OCI-LY3 (cell line): ENCODE data around the gene BAZ1A.

Source experiments
- H2AFZ ChIP-seq: fragments of 200-600, 300-600 bp; shearing (Covaris generic); 2 replicates; pipeline ENCODE4 v1.6.0; 2014; ENCODE audit warnings: antibody characterized with exemption, low read depth, low read length
- H3K27ac ChIP-seq: fragments of 200-600, 300-600 bp; sonication (generic); 2 replicates; pipeline ENCODE4 v1.5.1; 2014; ENCODE audit warnings: mild to moderate bottlenecking, low read length, moderate library complexity, mixed read lengths
- H3K27me3 ChIP-seq: fragments of 200-600, 300-600 bp; sonication (generic); 2 replicates; pipeline ENCODE4 v1.6.1; 2014; ENCODE audit warnings: low read depth, low read length, mixed read lengths
- H3K36me3 ChIP-seq: fragments of 200-600, 300-600 bp; sonication (generic); replicated peaks from 2 replicates; pipeline ENCODE3; 2014; ENCODE audit warnings: low read depth, low read length, mixed read lengths
- H3K4me1 ChIP-seq: fragments of 300-600, 200-600 bp; sonication (generic); 2 replicates; pipeline ENCODE4 v1.6.1; 2014; ENCODE audit warnings: low read length, mixed read lengths
- H3K4me2 ChIP-seq: fragments of 200-600, 300-600 bp; sonication (generic); 2 replicates; pipeline ENCODE4 v1.6.1; 2014; ENCODE audit warnings: low read length, mixed read lengths
- H3K4me3 ChIP-seq: fragments of 300-600, 200-600 bp; sonication (generic); 2 replicates; pipeline ENCODE4 v1.5.1; 2014; ENCODE audit warnings: antibody characterized with exemption, mild to moderate bottlenecking, low read length, moderate library complexity
- H3K79me2 ChIP-seq: fragments of 300-600, 200-600 bp; shearing (Covaris generic); 2 replicates; pipeline ENCODE4 v1.6.1; 2014; ENCODE audit warnings: mild to moderate bottlenecking, low read length, mixed read lengths
- H3K9ac ChIP-seq: fragments of 300-600, 200-600 bp; shearing (Covaris generic); 2 replicates; pipeline ENCODE4 v1.6.0; 2014; ENCODE audit warnings: mild to moderate bottlenecking, low read length, moderate library complexity
- H3K9me3 ChIP-seq: fragments of 200-600, 300-600 bp; shearing (Covaris generic); 2 replicates; pipeline ENCODE4 v1.6.1; 2014; ENCODE audit warnings: low read length, mixed read lengths; ENCODE audit not compliant: insufficient read depth
- H4K20me1 ChIP-seq: fragments of 200-600, 300-600 bp; sonication (generic); 2 replicates; pipeline ENCODE4 v1.6.1; 2016; ENCODE audit warnings: low read length, mixed read lengths; ENCODE audit not compliant: insufficient read depth
- EZH2phosphoT487 ChIP-seq: fragments of 200-600 bp; shearing (Covaris generic); IDR thresholded peaks from 2 replicates; pipeline ENCODE4 v1.6.1; 2018; ENCODE audit warnings: antibody characterized with exemption, mixed run types, low read depth
- TF ChIP-seq, protein P1 (sequence below): fragments of 200-600, 300-600 bp; sonication (generic); IDR thresholded peaks from 2 replicates; pipeline ENCODE4 v1.5.1; 2014; ENCODE audit warnings: antibody characterized with exemption, low read length, low read depth

BAZ1A gene

DNA sequence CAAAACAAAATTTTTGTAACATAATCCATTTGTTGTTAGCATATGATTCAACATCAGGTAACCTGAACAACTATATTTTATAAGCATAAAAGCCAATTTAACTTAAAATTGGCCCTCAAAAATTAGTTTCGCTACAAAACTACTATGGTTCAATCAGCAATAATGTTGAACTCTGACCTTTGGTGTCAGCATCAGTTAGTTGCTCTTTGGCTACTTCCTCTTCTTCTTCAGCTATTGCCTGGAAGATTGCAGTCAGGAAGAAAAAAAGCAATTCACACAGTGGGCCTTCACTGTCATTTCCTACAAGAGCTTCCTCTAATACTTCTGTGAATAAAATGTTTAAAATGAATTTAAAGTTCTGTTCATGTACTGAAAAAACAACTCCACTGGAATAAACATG, 82.6 kb downstream of the BAZ1A start:
- peaks cover 46% of the 10 kb centered on the region for H3K36me3 ChIP-seq
- no peaks in the 10 kb centered on the region for H4K20me1 ChIP-seq
- H3K4me1 ChIP-seq: no peaks in the 10 kb centered on the region
- H2AFZ ChIP-seq: no peak overlapping the region
- H3K4me2 ChIP-seq: no peak overlapping the region
- no peak for TF ChIP-seq EZH2phosphoT487
- TF ChIP-seq, protein P1, sequence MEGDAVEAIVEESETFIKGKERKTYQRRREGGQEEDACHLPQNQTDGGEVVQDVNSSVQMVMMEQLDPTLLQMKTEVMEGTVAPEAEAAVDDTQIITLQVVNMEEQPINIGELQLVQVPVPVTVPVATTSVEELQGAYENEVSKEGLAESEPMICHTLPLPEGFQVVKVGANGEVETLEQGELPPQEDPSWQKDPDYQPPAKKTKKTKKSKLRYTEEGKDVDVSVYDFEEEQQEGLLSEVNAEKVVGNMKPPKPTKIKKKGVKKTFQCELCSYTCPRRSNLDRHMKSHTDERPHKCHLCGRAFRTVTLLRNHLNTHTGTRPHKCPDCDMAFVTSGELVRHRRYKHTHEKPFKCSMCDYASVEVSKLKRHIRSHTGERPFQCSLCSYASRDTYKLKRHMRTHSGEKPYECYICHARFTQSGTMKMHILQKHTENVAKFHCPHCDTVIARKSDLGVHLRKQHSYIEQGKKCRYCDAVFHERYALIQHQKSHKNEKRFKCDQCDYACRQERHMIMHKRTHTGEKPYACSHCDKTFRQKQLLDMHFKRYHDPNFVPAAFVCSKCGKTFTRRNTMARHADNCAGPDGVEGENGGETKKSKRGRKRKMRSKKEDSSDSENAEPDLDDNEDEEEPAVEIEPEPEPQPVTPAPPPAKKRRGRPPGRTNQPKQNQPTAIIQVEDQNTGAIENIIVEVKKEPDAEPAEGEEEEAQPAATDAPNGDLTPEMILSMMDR: no peak
- no peaks in the 10 kb centered on the region for H3K9me3 ChIP-seq
- 0 out of 2 replicates have a peak, but pooled peaks cover 7% of the 10 kb centered on the region for H3K79me2 ChIP-seq
- H3K27me3 ChIP-seq: no peaks in the 10 kb centered on the region
- no peak overlapping the region for H3K4me3 ChIP-seq
- H3K9ac ChIP-seq: no peak overlapping the region
- H3K27ac ChIP-seq: no peak overlapping the region

DNA sequence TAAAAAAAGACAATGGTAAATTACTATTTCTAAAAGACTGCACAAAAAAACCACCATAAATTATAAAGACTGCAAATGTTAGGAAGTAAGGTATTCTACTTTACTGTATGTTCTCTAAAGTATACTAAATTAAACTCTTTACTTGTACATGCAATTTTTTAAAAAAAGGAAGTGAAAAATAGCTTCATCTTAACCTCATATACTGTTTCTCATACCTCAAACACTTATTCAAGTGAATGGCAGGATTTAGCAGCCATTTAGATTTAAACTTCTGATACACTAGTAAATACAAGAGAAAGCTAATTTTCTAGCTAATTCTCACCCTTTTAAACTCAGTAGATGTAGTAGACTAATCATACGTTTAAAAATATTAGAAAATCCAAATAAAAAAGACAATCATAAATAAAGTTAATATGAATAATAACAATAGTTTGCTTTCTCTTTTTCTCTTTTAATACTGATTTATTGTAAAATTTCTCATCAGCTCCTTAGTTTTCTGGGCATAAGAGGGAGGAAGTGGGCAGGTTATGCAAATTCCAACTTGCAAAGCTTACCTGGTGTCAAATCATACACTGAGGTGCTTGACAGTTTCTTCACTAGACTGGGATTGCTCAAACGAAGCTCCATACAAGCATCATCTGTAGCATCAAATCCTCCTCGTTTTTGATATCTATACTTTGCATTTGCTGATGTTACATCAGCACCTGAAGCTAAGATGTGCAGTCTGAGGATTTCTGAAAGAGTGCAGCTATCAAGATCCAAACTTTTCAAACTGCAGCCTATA, 89.7 kb downstream of the BAZ1A start:
- TF ChIP-seq EZH2phosphoT487: no peak
- TF ChIP-seq, protein P1: no peak
- Histone ChIP-seq H3K4me2 (peak overlapping the region; percentile 30), H3K27ac (peak overlapping the region; percentile 59), H3K36me3 (peaks cover 39% of the 10 kb centered on the region), H3K9me3 (no peaks in the 10 kb centered on the region), H2AFZ (no peak overlapping the region), H3K4me3 (no peak overlapping the region), H3K79me2 (0 out of 2 replicates have a peak, but pooled peaks cover 7% of the 10 kb centered on the region), H3K9ac (no peak overlapping the region), H4K20me1 (no peaks in the 10 kb centered on the region), H3K27me3 (no peaks in the 10 kb centered on the region), H3K4me1 (peaks cover 31% of the 10 kb centered on the region)

- no peak overlapping the region for H3K9ac ChIP-seq
- peaks cover 31% of the 10 kb centered on the region for H3K4me1 ChIP-seq
- no peaks in the 10 kb centered on the region for H4K20me1 ChIP-seq
- no peak overlapping the region for H3K4me2 ChIP-seq
- no peak overlapping the region for H3K4me3 ChIP-seq
- H3K9me3 ChIP-seq: no peaks in the 10 kb centered on the region
- peaks cover 44% of the 10 kb centered on the region for H3K36me3 ChIP-seq
- no peaks in the 10 kb centered on the region for H3K79me2 ChIP-seq
- H3K27me3 ChIP-seq: no peaks in the 10 kb centered on the region
- TF ChIP-seq EZH2phosphoT487: no peak
- TF ChIP-seq, protein P1: no peak
- H2AFZ ChIP-seq: no peak overlapping the region
- 0 out of 2 replicates have a peak overlapping the region, but pooled peaks have one; percentile 31 for H3K27ac ChIP-seq
These were observed 93.1 kb downstream of the BAZ1A start for GRCh38 chr14:34782031-34782430.

DNA sequence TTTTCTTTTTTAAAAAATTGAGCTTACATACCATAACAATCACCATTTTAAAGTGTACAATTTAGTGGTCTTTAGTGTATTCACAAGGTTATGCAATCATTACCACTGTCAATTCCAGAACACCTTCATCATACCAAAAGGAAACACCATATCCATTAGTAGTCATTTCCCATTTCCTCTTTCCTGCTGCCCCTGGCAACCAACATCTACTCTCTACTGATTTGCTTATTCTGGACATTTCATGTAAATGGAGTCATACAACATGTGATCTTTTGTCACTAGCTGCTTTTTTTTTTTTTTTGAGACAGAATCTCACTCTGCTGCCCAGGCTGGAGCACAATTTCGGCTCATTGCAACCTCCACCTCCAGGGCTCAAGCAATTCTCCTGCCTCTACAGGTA, 93.9 kb downstream of the BAZ1A start:
- no peak for TF ChIP-seq EZH2phosphoT487
- TF ChIP-seq, protein P1: no peak
- H3K36me3 ChIP-seq: peaks cover 49% of the 10 kb centered on the region

More for the DNA sequence above, 93.9 kb downstream of the BAZ1A start:
- H3K27me3 ChIP-seq: no peaks in the 10 kb centered on the region
- no peak overlapping the region for H3K4me3 ChIP-seq
- no peak overlapping the region for H2AFZ ChIP-seq
- no peaks in the 10 kb centered on the region for H3K9me3 ChIP-seq
- H3K27ac ChIP-seq: peak overlapping the region; percentile 31
- no peaks in the 10 kb centered on the region for H4K20me1 ChIP-seq
- peaks cover 26% of the 10 kb centered on the region for H3K4me1 ChIP-seq
- no peak overlapping the region for H3K9ac ChIP-seq
- no peaks in the 10 kb centered on the region for H3K79me2 ChIP-seq
- H3K4me2 ChIP-seq: no peak overlapping the region
